Measurements from ENCODE around the gene PARP15. TPM values are rescaled to one million over a fixed set of nuclear protein-coding genes. Genes with fewer than 3 reads are reported as not detected.
A peak's percentile ranks its signal among the peaks of the same experiment; 100 is the strongest.
"Not testable (repeated sequence)": the region's sequence is repeated elsewhere in the genome, so short reads cannot be mapped to it uniquely, and the experiment has no call there.

The PARP15 gene
- total RNA-seq, 1 experiment from 2014 or later = 0.24 TPM

GRCh38 chr3:122564155-122564912, 13.1 kb upstream of the PARP15 start, which contains the start of the genes DTX3L and PARP9:
DTX3L (plus strand) TSS chr3:122564338; CDS start chr3:122564427, 89 bp downstream.
PARP9 (minus strand) TSS chr3:122564300; CDS start chr3:122559620, 4,680 bp downstream.
- Histone ChIP-seq H3T11ph (ENCODE audit: low read length) (no peak within 1 kb of the TSS), H3K9me3 (ENCODE audit: control insufficient read depth, low read depth, low read length) (no peaks in the 10 kb centered on the region), H3K27me3 (ENCODE audit: insufficient read depth, low read length) (no peaks in the 10 kb centered on the region), H2AK5ac (ENCODE audit: insufficient read length, low read length) (no peak within 1 kb of the TSS), H3K4me2 (ENCODE audit: insufficient read depth, insufficient read length, low read length) (peak within 1 kb of the TSS; percentile 58), H3K79me1 (ENCODE audit: insufficient read depth, low read depth, low read length, poor library complexity, severe bottlenecking) (no peaks in the 10 kb centered on the region), H4K5ac (ENCODE audit: insufficient read length, low read depth, low read length) (no peak within 1 kb of the TSS), H3K9ac (ENCODE audit: extremely low read depth, insufficient read length, low read length) (peak within 1 kb of the TSS; percentile 50), H2BK15ac (ENCODE audit: low read depth, low read length) (no peak within 1 kb of the TSS), H2BK120ac (ENCODE audit: low read depth, low read length, poor library complexity, severe bottlenecking) (no peak within 1 kb of the TSS), H3K27ac (ENCODE audit: insufficient read length, low read depth, low read length) (no peak within 1 kb of the TSS), H3K79me2 (ENCODE audit: insufficient read depth, low read length) (no peaks in the 10 kb centered on the region), H3K23ac (ENCODE audit: insufficient read length, low read depth, low read length) (no peak within 1 kb of the TSS), H4K20me1 (ENCODE audit: control insufficient read depth, insufficient read depth, insufficient read length) (no peaks in the 10 kb centered on the region), H2BK20ac (ENCODE audit: low read depth, low read length, poor library complexity, severe bottlenecking) (no peak within 1 kb of the TSS), H3K56ac (ENCODE audit: insufficient read length, low read depth, low read length) (no peak within 1 kb of the TSS), H2BK12ac (ENCODE audit: insufficient read length, low read depth, low read length) (no peak within 1 kb of the TSS), H3K18ac (ENCODE audit: insufficient read length, low read depth, low read length) (peak within 1 kb of the TSS; percentile 65), H3K4me1 (ENCODE audit: insufficient read depth, low read length) (peaks cover 6% of the 10 kb centered on the region), H3K4ac (ENCODE audit: low read depth, low read length) (no peak within 1 kb of the TSS), H2BK5ac (ENCODE audit: insufficient read length, low read length) (no peak within 1 kb of the TSS), H2AFZ (ENCODE audit: low read length) (peak within 1 kb of the TSS; percentile 25), H4K8ac (replicated peaks; ENCODE audit: insufficient read length, low read depth, low read length) (no peak within 1 kb of the TSS), H4K91ac (ENCODE audit: insufficient read length, low read depth, low read length) (no peak within 1 kb of the TSS), H3K14ac (ENCODE audit: insufficient read depth, low read length) (peak within 1 kb of the TSS; percentile 95), H3K23me2 (ENCODE audit: insufficient read length, low read depth, low read length, poor library complexity, severe bottlenecking) (no peaks in the 10 kb centered on the region)
- no CpG with 5 or more reads among the region's 56 CpGs for WGBS (ENCODE audit: extremely low coverage, insufficient read length, low lambda C conversion rate)
- DNase-seq = peak; percentile 69
- Mint-ChIP-seq H3K4me1 (peaks cover 20 to 28% of the 10 kb centered on the region in 2 experiments), H3K27ac (peak within 1 kb of the TSS in 1 of 3 experiments; percentile 54; a peak in 1 of 7 replicates), H3K4me3 (peak within 1 kb of the TSS; percentile 71 to 81), H3K36me3 (ENCODE audit: insufficient read depth in 1 of 3, low read depth in 3 of 3) (no peaks in the 10 kb centered on the region; a peak in 1 of 7 replicates), H3K9me3 (no peaks in the 10 kb centered on the region), H3K27me3 (ENCODE audit: low read depth) (peaks cover 3% of the 10 kb centered on the region; the same call in 1 of the 2 replicates)
- TF ChIP-seq, protein P1, sequence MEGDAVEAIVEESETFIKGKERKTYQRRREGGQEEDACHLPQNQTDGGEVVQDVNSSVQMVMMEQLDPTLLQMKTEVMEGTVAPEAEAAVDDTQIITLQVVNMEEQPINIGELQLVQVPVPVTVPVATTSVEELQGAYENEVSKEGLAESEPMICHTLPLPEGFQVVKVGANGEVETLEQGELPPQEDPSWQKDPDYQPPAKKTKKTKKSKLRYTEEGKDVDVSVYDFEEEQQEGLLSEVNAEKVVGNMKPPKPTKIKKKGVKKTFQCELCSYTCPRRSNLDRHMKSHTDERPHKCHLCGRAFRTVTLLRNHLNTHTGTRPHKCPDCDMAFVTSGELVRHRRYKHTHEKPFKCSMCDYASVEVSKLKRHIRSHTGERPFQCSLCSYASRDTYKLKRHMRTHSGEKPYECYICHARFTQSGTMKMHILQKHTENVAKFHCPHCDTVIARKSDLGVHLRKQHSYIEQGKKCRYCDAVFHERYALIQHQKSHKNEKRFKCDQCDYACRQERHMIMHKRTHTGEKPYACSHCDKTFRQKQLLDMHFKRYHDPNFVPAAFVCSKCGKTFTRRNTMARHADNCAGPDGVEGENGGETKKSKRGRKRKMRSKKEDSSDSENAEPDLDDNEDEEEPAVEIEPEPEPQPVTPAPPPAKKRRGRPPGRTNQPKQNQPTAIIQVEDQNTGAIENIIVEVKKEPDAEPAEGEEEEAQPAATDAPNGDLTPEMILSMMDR (conservative IDR thresholded peaks at IDR 0.05) = no peak

- H3K79me1 ChIP-seq (ENCODE audit: insufficient read depth, low read depth, low read length, poor library complexity, severe bottlenecking); H4K20me1 ChIP-seq (ENCODE audit: control insufficient read depth, insufficient read depth, insufficient read length); H2BK15ac ChIP-seq (ENCODE audit: low read depth, low read length); H4K8ac ChIP-seq (replicated peaks; ENCODE audit: insufficient read length, low read depth, low read length); DNase-seq; H3K9ac ChIP-seq (ENCODE audit: extremely low read depth, insufficient read length, low read length); H4K5ac ChIP-seq (ENCODE audit: insufficient read length, low read depth, low read length); H3K27me3 Mint-ChIP-seq (ENCODE audit: low read depth); H3K9me3 ChIP-seq (ENCODE audit: control insufficient read depth, low read depth, low read length); H2AK5ac ChIP-seq (ENCODE audit: insufficient read length, low read length); H3K4me1 ChIP-seq (ENCODE audit: insufficient read depth, low read length); H3K4ac ChIP-seq (ENCODE audit: low read depth, low read length); H3K4me2 ChIP-seq (ENCODE audit: insufficient read depth, insufficient read length, low read length); H3K23me2 ChIP-seq (ENCODE audit: insufficient read length, low read depth, low read length, poor library complexity, severe bottlenecking); H3K79me2 ChIP-seq (ENCODE audit: insufficient read depth, low read length); H3K56ac ChIP-seq (ENCODE audit: insufficient read length, low read depth, low read length); H3K23ac ChIP-seq (ENCODE audit: insufficient read length, low read depth, low read length); H2BK20ac ChIP-seq (ENCODE audit: low read depth, low read length, poor library complexity, severe bottlenecking); H2BK120ac ChIP-seq (ENCODE audit: low read depth, low read length, poor library complexity, severe bottlenecking); H2BK12ac ChIP-seq (ENCODE audit: insufficient read length, low read depth, low read length); H3K4me3 Mint-ChIP-seq; H3T11ph ChIP-seq (ENCODE audit: low read length); H3K14ac ChIP-seq (ENCODE audit: insufficient read depth, low read length); H3K9me3 Mint-ChIP-seq; H4K91ac ChIP-seq (ENCODE audit: insufficient read length, low read depth, low read length); H2AFZ ChIP-seq (ENCODE audit: low read length); H3K18ac ChIP-seq (ENCODE audit: insufficient read length, low read depth, low read length); H2BK5ac ChIP-seq (ENCODE audit: insufficient read length, low read length); H3K36me3 Mint-ChIP-seq (ENCODE audit: insufficient read depth in 1 of 3, low read depth in 3 of 3); H3K27ac Mint-ChIP-seq; H3K27me3 ChIP-seq (ENCODE audit: insufficient read depth, low read length); H3K27ac ChIP-seq (ENCODE audit: insufficient read length, low read depth, low read length): not testable (repeated sequence)
- H3K4me1 Mint-ChIP-seq = peaks cover 18 to 20% of the 10 kb centered on the region in 2 experiments
- no CpG with 5 or more reads among the region's 7 CpGs for WGBS (ENCODE audit: extremely low coverage, insufficient read length, low lambda C conversion rate)
These were observed 9.3 kb upstream of the PARP15 start for GRCh38 chr3:122568131-122568530.
